Ammon's horn (tissue), 1 donor: ENCODE results near the gene NFXL1.

Source experiments
- DNase-seq: peaks from one replicate; pipeline ENCODE4 v3.0.0-alpha.2; 2016; ENCODE audit warnings: low spot score

The NFXL1 gene

DNA sequence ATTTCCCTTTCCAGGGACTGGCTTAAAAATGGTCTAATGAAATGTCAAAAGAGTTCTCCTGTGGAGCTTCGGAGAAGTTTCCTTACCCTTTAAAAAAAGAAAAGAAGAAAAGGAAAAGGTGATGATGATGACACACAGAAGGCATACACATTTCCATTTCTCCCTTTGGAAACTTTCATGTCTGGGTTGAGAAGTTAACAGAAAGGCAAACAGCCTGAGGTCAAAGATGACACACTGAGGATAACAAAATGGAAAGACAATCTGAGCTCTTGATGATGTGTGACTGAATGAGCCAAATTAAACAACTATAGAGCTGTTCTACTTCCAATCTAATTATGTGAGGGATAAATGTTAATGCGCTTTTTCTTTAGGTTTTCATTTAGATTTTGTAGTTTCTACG is 32.2 kb downstream of the NFXL1 start:
- no peak for DNase-seq

DNA sequence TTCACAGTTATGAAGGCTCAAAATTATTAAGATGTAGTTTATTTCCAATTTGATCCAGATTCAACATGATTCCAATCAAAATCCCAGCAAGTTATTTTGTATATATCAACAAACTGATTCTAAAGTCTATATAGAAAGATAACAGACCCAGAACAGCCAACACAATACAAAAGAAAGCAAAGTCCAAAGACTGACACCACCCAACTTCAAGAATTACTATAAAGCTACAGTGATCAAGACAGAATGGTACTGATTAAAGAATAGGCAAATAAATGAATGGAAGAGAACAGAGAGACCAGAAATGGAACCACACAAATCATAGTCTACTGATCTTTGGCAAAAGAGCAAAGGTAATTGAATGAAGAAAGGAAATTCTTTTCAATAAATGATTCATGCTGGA is 34.9 kb downstream of the NFXL1 start:
- no peak for DNase-seq

DNA sequence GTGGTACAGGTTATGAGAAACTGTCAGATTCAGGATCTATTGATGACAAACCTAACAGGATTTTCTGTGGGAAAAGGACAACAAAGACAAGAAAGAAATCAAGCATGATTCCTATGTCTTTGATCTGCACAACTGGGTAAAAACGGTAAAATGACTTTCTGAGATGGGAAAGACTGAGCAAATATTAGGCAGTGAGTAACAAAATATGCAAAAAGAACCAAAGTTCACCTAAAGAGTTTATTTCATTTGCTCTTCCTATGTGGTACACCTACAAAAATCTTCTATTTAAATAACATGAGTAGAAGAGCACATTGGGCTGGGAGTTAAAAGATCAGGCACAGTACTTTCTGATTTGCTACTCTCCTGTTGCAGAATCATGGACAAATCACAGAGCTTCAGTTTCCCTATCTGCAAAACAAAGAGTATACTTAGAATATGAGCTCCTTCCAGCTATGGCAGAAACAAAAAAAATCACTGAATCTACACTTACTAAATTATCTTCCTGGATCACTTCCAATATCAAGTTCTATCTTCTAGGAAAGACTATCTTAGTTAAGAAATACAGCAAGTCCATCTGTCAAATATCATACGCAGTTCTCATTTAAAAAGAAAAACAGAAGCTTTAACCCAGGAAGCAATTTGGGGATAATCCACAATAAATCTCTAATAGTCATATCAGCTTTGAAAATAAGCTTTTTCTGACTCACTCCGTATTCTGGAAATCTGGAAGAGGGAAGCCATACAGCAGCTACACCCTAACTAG is 37.4 kb downstream of the NFXL1 start:
- no peak for DNase-seq

DNA sequence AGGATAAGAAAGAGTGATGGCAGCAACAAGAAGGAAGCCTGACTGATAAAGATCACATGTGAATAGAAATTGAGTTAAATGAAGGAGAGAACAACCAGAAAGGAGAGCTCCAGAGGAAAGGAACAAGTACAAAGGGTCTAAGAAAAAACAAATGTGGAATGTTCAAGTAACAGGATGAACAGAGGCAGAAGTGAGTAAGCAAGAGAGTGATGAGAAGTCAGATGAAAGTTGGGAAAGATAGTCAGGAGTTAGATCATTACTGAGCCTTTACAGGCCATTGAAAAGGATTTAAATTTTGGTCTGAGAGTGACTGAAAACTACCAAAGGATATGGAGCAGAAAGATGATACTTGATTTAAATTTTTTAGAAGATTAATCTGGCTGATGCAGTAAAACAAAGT is 38.1 kb downstream of the NFXL1 start:
- DNase-seq: no peak

DNA sequence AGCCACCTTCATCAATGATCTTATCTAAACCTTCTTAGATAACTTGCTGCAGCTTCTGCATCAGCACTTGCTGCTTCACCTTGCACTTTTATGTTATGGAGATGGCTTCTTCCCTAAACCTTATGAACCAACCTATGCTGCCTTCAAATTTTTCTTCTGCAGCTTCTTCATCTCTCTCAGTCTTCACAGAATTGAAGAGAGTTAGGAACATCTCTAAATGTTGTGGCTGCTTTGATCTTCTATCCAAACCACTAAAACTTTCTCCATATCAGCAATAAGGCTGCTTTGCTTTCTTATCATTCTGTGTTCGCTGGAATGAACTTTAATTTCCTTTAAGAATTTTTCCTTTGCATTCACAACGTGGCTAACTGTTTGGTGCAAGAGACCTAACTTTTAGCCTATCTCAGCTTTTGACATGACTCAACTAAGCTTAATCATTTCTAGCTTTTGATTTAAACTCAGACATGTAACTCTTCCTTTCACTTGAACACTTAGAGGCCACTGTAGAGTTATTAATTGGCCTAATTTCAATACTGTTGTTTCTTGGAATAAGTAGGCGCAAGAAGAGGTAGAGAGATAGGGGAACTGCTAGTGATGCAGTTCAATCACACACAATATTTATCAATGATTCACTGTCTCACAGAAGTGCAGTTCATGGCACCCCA is 40.4 kb downstream of the NFXL1 start:
- no peak for DNase-seq

DNA sequence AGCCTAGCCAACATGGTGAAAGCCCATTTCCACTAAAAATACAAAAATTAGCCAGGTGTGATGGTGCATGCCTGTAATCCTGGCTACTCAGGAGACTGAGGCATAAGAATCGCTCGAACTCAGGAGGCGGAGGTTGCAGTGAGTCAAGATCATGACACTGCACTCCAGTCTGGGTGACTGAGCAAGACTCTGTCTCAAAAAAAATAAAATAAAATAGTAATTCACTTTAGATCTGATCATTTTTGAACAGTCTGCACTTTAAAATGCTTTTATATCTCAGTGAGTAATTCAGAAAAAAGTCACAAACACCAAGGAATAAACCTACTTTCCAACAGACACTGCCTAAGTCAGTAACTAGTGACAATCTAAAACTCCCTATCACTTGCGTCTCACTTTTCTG is 50.9 kb downstream of the NFXL1 start:
- DNase-seq: no peak

DNA sequence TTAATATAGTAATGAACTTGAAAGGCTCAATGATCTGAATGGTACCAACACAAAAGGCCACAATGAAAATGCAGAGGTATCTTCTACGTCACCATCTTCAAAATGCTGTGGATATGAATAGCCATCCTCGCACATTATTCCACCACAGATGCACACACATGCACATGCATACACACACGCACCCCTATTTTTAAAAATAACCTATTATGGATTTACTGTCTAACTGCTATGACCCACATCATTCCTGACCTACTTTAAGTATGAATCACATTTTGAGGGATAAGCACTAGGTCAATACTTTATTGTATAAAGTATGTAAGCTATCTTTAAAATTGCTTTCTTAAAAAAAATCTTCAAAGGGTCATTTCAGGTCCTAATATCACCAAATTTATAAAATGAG is 52.1 kb downstream of the NFXL1 start:
- DNase-seq: no peak

DNA sequence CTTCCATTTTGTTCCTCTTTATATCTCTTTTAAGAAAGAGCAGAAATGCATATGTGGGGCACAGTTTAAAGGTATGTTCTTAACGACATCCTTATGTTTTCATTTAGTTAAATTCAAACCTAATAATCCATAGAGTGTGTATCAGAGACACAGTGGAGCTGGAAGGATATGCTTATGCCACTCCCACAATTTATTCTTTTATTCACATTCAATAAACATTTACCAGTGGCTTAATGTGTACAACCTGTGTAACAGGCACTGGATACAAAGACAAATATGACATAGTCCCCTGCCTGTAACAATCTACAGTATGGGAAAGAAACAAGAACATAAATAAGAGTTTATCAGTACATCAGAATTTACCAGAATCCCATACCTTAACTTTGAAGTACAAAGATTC is 54.1 kb downstream of the NFXL1 start:
- no peak for DNase-seq

DNA sequence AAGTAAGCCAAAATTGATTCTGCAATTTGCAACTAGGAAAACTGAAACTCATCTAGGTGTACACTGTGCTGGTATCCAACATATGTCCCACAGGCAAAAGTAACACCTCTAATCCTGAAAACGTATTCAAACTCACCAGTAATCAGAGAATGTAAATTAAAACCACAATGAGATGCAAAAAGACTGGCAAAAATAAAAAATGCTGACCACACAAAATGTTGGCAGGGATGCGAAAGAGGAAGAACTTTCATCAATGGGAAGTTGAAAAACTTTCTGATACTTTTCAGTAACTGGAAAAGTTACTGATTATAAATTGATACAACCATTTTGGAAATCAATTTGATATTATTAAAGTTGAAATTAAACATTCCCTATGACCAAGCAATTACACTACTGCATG is 56.4 kb downstream of the NFXL1 start:
- DNase-seq: no peak

DNA sequence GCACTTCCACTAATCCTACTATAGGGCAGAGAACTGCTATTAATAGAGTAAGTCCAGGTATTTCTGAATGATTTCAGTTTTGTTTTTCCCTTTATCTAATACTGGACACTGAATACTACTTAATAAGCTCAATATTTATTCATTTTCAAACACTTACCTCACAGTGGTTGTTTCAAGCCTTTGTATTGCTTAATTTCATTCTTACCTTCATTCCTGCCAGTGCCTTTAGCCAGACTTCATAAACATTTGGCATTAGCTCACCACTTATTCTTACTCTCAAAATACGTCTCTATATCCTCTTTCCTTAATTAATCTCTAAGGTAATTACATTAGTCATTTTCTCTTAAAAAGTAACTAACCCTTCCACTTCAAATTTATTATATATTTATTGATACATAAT is 57.7 kb downstream of the NFXL1 start:
- no peak for DNase-seq

DNA sequence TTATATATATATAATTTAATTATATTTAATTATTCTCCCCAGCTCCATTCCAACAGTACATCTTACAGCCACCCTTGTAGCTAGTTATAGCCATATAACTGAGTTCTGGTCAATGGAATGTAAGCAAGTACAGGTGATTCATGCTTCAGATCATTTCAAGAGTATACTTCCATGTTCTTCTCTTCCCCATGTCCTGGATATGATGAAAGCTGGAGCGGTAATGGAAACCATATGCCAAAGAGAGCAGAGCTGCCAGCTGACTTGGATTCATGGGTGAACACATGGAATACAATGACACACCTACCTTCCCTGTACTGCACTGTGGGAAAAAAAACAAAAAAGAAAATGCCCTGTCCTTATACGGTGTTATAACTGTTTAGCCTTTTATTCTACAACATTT is 59.0 kb downstream of the NFXL1 start:
- DNase-seq: no peak

DNA sequence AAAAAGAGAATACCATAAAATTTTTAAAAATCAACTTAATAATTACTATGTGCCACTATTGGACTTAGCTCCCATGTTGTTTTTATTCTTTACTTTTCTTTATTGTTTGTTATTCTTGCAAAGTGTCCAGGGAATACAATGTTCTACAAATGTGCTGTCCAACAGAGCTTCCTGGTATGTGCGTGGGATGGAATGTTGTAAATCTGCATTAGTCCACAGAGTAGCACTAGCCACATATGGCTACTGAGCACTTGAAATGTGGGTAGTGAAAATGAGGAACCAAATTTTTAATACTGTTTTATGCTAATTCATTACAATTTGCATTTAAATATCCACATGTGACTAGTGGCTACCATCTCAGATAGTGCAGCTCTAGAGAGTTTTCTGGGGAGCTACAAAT is 62.2 kb downstream of the NFXL1 start:
- DNase-seq: no peak

DNA sequence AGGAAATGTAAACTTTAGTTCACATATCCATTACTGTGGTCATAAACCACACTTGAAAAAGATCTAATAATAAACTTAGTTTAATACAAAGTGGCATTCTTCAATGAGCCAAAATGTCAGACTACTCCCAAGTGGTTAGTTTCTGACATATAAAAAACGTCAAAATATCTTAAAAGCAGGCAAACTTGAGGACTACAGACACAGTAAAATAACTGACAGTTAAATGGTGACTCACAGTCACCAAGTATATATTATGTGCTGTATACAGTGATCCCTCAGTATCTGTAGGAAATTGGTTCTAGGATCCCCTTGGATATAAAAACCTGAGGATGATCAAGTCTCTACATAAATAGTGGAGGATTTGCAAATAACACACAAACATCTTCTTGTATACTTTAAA is 64.9 kb downstream of the NFXL1 start:
- DNase-seq: no peak

DNA sequence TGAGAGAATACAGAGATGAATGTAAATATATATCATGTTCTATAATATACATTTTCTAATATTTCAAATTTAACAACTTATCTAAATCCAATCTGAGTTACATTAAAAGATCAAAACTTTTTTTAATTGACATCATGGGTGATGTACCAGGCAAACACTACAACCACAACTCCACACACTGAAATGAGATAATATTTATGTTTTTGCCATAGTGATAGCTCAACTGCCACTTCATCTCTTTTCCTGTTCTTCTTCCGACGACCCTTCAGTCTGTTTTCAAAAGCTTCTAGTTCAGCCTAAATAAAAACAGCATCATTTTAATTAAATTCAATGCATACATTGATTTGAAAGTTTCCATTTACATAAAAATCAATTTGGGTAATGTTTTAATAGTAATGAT is 66.3 kb downstream of the NFXL1 start:
- DNase-seq: no peak

DNA sequence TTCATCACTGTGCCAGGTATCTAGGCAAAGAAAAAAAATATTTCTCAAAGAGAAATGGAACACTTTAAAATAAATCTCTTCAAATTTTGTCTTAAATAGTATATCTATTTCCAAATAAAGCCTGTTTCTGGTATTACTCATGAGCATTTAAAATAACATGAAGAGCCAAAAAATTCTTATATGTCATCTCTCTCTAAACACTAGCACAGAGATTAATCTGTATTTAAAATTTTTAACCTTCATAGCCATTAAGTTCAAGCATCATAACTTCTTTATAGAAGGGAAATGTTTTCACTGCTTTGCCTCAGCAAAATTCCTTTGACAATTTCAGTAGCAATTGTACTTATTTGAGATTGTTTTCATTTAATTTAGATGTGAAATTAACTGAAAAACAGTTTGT is 71.4 kb downstream of the NFXL1 start:
- DNase-seq: no peak

DNA sequence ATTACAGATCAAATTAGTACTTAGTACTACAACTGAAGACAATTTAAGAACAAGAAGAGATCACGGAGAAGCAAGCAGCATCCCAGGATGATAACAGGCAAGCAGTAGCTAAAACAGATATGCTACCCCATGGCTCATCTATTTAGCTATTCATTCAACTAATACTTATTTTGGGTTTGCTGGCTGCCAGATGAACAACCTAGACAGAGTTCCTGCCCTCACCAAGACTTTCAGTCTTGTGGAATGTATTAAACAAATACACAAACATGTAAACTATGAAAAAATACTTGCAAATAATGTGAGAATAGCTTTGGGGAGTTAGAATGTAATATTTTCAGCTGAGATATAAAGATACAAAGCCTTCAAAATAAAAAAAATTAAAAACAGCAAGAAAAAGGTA is 74.1 kb downstream of the NFXL1 start:
- DNase-seq: no peak

DNA sequence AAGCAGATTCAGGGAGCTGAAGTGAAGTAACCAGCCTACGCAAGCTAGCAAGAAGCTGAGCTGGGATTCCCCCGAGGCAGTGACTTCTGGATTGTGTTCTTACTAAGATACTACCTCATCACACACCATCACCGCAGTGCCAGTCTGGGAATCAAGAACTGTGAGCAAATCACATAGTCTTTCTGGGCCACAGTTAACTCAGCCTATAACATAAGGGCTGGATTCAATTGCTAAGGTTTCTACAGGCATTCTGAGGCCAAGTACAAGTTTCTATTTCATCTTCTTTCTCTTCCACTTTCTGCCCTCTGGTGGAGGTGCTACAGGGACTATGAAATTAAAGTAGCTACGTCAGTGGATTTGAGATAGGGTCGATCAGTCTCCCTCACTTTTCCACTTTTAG is 75.1 kb downstream of the NFXL1 start:
- peak; percentile 14 for DNase-seq

DNA sequence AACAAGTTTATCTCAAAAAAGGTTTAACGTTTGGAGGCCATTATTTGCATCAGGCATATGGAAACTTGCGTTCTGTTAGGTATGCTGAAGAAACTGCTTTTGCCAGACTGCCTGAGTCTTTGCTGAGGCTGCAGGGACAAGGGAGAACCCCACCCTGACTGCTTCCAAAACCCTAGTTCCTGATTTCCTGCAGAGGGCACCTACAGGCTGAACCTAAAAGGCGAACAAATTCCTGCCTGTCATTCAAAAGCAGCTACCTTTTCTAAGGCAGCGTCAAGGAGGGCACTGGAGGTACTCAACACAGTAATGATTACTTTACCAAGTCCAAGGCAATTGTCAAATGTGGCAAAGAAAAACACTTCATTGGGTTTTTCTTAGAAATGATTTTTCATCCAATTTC is 75.9 kb downstream of the NFXL1 start:
- no peak for DNase-seq

DNA sequence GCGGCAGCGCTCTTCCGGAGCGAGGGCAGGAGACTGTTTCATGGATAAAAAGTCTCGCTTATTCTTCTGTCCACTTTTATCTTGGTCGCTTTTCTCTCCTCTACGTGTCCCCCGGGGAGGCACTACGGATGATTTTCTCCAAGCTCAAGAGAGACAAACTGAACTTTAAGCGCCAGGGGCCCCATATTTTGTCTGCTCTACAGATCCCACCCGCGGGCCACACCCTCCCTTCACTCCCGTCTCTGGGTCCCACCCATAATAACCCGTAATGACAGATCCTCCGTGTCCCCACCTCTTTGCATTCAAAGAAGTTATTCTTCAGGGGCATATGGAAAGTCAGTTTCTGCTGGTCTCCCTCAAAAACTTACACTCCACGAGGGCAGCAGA is 76.5 kb downstream of the NFXL1 start, which contains the start of gene CORIN:
Gene CORIN, minus strand, starts transcription at position 160 of the 387 bp plus-strand sequence. Its CDS starts 118 bp downstream, at position 42.
- no peak for DNase-seq

DNA sequence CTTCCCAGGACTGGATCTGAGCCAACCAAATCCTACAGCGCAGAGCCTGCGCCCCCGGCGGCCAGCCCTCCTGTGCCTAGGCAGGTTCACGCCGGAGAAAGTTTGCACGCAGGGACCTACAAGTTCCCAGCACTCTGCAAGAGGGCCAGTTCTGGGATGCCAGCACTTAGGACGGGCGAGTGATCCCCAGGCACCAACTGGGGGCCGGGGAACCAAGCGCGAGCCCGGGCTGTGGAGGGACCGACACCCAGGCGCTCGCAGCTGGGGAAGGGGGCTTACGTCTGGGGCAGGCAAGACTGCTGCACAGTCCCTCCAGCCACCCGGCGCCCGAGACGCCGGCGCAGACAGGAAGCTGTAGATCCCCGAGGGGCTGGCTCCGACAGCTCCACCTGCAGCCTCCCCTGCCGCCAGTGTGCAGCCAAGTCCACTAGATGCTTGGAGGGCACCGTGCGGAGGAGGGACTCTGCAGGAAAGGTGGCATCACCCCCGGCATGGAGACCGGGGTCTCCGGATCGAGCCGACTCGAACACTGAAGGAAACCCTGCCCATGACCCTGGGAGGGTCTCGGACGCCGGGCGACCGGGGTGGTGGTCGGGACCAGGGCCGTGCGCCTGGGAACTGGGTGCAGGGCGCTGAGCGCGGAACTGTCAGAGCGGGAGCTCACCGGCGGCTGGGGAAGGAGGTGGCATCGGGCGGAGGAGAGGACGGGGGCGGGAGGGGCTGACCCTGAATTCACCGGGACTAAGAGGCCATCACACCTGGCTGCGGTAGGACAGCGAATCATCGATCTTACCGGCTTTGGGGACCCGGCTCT is 77.1 kb downstream of the NFXL1 start:
- no peak for DNase-seq

DNA sequence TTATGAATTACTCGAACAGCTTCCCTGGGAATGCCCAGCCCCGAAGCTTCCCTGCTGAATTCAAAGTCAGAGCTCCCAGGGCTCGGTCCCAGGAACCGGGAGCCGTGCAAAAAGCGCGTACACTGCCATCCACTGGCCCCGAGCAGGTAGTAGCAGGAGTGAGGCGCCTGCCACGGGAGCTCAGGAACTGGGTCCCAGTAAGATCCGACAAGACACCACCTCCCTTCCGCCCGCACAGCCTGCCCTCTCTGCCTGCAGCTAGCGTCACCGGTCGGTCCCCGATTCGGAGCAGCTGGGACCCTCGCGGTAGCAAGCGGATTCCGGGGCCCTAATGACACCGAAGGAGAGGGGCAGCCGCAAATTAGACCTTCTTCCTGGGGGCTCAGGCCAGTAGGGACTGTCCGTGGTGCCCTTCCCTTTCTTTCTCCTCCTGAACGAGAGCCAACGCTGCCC is 77.7 kb downstream of the NFXL1 start:
- DNase-seq: peak; percentile 81

DNA sequence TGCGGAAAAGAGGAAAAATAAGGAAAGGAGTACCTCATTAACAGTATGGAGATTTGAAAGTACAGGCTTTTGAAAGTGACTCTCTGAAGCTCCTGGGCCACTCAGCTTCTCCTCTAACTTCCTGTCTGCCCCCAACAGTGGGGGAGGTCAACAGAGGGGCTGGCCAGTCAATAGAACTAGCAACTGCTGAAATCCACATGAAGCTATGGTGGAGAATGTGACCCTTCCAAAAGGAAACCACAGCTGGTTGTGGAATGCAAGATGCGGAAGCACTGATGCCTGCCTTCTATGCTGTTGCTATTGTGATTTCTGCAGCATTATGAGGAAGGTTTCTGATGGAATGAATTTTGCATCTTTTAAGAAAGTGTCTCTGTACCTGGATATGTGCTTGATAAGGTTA is 78.9 kb downstream of the NFXL1 start:
- no peak for DNase-seq
